Right lobe of liver (tissue), 4 donors: ENCODE measurements around the gene PSMD12.

ENCODE experiments used
- CTCF ChIP-seq, 4 donors: fragments of 200-600 bp in 3 of 4; fragments of 450-650 bp in 1 of 4; IDR thresholded peaks; one replicate each; pipeline versions ENCODE4 v1.5.1 to v1.8.0; 2016 to 2022; ENCODE audit warnings: antibody characterized with exemption in 4 of 4, mild to moderate bottlenecking in 2 of 4
- POLR2A ChIP-seq: fragments of 450-650 bp; IDR thresholded peaks from one replicate; pipeline ENCODE4 v1.6.1; 2017; ENCODE audit warnings: antibody characterized with exemption, mild to moderate bottlenecking
- donor health status: DM: no; HTN: no; CAD: no.
- donor health status: DM: no; HTN: no; CAD: no.
- donor health status: DM: no; HTN: yes; CAD: no.

- TF ChIP-seq POLR2A (no peak), CTCF (IDR thresholded peaks at IDR 0.05) (peak; percentile 70 to 89 (median 89))
Measured at GRCh38 chr17:67374329-67375053, 8.1 kb upstream of the PSMD12 start.
